CD4-positive, alpha-beta T cell treated with Interferon alpha-2 for 1 hour (primary cell): ENCODE measurements around the gene GDPD5.
"Not testable (repeated sequence)": the region's sequence is repeated elsewhere in the genome, so short reads cannot be mapped to it uniquely, and the experiment has no call there.

Source experiments
- DNase-seq, 2 donors: peaks; one replicate each; pipeline ENCODE4 v3.0.0-alpha.2; 2020 to 2022

Gene GDPD5

DNA sequence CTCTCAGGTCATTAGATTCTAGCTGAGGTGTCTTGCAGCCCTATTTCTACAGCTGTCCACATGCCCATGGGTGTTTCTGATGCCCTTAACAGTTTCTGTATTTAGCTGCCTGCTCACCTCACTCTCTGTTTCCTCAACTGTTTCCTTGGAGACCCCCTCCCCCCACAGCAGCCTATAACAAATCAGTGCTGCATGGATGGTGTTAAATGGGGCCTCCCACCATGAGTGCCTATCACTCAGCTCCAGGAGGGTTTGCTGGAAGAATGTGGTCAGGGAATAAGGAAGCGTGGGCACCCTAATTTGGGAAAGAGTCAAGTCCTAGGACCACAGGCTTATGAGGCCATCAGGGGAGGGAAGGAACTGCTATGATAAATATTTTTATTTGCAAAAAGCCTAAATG lies 101.3 kb downstream of the GDPD5 start:
- no peak for DNase-seq

DNA sequence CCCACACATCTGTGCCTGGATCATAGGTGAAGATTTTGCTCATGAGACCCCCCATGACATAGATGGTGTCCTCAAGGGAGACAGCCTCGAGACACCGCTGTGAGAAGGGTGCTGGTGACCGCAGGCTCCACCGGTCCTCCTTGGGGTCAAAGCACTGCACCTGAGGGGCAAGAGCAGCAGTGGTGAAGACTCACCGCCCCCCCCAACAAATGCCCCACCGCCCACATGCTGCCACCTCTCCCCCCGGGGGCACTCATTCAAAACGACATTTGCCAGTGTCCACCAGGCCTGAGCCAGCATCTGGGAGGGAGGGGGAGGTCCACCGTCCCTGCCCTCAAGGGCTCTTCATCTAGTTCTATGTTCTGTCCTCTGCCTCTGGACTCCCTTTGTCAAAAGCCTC lies 102.0 kb downstream of the GDPD5 start:
- DNase-seq, result no peak

- DNase-seq, result no peak
Measured at GRCh38 chr11:75422248-75423231, 103.2 kb downstream of the GDPD5 start.

- DNase-seq, result no peak
Measured at GRCh38 chr11:75421902-75422247, 103.9 kb downstream of the GDPD5 start.

- no peak for DNase-seq
Measured at GRCh38 chr11:75421035-75421602, 104.6 kb downstream of the GDPD5 start.

- no peak for DNase-seq
Measured at GRCh38 chr11:75420224-75421034, 105.3 kb downstream of the GDPD5 start.

DNA sequence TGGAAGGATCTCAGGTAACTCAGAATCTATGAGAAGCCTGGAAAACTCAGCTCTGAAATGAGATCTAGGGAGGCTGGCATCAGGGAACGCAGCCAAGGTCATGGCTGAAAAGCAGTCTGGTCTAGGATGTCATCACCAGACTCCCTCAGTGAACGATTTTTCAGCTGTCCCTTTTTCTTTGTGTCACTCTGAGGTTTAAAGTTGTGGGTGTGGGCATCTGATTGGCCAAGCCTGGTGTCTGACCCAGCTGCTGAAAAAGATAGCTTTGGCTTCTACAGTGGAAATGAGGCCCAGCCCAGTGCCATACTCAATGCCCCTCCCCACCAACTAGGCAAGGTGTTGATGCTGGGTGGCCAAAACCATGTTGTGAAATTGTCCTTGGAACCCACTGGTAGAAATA lies 111.9 kb downstream of the GDPD5 start:
- DNase-seq, result no peak

GRCh38 chr11:75413146-75413545 lies 112.6 kb downstream of the GDPD5 start:
- not testable (repeated sequence) for DNase-seq

DNA sequence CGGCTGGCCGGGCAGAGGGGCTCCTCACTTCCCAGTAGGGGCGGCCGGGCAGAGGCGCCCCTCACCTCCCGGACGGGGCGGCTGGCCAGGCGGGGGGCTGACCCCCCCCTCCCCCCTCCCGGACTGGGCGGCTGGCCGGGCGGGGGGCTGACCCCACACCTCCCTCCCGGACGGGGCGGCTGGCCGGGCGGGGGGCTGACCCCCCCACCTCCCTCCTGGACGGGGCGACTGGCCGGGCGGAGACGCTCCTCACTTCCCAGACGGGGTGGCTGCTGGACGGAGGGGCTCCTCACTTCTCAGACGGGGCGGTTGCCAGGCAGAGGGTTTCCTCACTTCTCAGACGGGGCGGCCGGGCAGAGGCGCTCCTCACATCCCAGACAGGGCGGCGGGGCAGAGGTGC lies 115.8 kb downstream of the GDPD5 start:
- DNase-seq, result not testable (repeated sequence)

GRCh38 chr11:75408957-75409219 lies 116.9 kb downstream of the GDPD5 start:
- DNase-seq, result no peak

GRCh38 chr11:75406338-75406777 lies 119.4 kb downstream of the GDPD5 start:
- DNase-seq, result no peak

DNA sequence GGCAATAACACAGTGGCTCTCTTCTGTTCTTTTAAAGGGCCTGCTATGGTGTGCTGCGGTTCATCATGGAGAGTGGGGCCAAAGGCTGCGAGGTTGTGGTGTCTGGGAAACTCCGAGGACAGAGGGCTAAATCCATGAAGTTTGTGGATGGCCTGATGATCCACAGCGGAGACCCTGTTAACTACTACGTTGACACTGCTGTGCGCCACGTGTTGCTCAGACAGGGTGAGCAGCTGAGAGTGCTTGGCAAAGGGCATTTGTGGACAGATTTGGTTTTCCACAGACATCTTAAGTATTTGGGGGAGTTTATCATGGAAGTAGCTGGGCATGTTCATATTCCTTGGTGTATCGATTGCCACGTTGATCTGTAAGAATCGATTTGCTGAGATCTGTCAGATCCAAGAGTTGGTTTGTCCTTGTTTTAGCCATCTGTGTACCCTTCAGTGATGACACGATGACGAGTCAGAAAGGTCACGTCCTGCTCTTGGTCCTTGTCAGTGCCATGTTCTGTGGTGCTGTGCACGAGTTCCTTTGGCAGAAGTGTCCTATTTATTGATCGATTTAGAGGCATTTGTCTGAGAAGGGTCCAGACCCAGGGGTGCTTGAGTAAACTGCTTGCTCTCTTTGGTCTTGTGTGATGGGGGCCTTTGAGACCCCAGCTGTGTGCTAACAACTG lies 121.6 kb downstream of the GDPD5 start:
- no peak for DNase-seq

GRCh38 chr11:75403037-75403436 lies 122.7 kb downstream of the GDPD5 start:
- no peak for DNase-seq

DNA sequence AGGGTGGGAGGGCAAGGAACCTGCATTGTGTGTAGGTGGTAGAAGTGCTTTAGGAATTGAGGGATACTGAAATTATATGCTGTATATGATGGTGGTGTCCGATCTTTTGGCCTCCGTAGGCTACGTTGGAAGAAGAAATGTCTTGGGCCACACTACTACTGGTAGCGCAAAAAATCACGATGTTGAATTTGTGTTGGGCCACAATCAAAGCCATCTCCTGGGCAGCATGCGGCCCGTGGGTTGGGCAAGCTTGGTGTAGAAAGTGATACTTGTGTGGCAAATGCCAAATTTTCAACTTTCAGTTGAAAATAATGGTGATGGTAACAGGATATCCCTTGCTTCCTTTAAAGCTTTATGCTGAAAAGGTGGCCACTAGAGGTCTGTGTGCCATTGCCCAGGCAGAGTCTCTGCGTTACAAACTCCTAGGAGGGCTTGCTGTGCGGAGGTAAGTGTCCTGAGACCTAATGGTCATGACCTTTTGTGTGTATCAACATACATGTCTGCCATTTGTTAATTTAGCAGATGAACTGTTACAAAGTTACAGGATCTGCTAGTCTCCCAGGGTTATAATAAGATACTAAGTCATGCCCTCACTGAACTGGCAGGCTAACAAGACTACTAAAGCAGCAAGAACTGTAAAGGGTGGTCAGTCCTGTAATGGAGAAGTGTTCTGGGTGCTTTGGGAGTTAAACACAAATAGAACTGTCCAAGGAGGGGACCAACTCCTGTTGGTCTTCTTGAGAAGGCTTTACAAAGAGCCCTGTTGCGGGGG lies 123.6 kb downstream of the GDPD5 start:
- no peak for DNase-seq

- DNase-seq, result peak; percentile 5 to 37
Measured at GRCh38 chr11:75400146-75400865, 125.4 kb downstream of the GDPD5 start.

GRCh38 chr11:75399344-75400145 lies 126.2 kb downstream of the GDPD5 start, which contains the start of gene RPS3:
RPS3 (plus strand) TSS chr11:75399518; CDS start chr11:75399548, 30 bp downstream.
- DNase-seq, result peak; percentile 88 to 91

DNA sequence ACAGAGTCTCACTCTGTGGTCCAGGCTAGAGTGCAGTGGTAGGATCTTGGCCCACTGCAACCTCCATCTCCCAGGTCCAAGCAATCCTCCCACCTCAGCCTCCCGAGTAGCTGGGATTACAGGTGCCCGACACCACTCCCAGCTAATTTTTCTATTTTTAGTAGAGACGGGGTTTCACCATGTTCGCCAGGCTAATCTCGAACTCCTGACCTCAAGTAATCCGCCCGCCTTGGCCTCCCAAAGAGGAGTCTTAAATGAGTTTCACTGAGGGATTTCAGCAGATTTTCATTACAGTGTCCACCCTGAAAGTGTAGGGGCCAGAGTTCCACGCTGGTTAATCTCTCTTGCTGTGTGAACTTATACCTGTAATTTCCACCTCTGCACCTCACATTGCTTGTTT lies 126.8 kb downstream of the GDPD5 start:
- no peak for DNase-seq

DNA sequence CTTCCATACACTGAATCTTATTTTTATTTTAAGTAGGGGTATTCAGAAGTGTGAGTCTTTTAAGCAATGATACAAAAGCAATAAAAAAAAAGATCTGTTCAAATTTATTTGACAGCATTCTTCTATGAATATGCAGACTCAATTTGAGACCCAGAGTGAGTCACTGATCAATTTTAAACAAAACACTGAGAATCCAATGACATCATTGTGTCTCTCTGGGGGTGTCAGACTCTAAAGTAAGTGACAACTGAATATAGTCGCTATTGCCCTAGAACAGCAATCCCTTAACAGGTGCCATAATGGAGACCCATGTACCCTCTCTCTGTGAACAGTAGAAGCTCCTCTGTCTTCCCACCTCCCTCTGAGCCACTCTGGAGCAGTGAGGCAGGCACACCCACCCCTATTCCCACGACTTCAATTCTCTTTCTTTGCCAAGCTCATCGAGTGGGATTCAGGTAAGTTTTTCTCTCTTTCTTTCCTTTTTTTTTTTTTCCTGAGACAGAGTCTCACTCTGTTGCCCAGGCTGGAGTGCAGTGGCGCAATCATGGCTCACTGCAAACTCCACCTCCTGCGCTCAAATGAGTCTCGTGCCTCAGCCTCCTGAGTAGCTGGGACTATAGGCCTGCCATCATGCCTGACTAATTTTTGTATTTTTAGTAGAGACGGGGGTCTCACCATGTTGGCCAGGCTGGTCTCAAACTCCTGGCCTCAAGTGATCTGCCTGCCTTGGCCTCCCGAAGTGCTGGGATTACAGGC lies 131.5 kb downstream of the GDPD5 start:
- DNase-seq, result no peak

- DNase-seq, result no peak
Measured at GRCh38 chr11:75389925-75390324, 135.8 kb downstream of the GDPD5 start.

- no peak for DNase-seq
Measured at GRCh38 chr11:75389276-75389605, 136.5 kb downstream of the GDPD5 start.
